Neuronal stem cell (in vitro differentiated cells): ENCODE results near the gene KDELR1.

Experiments
- DNase-seq: peaks from one replicate; pipeline ENCODE4 v3.0.0-alpha.2; 2013; ENCODE audit warnings: low spot score
- H2AFZ ChIP-seq: one replicate; pipeline ENCODE4 v1.6.1; 2013; ENCODE audit warnings: mild to moderate bottlenecking, low read length, inconsistent platforms
- H2AK5ac ChIP-seq: 2 replicates; pipeline ENCODE4 v1.6.1; 2013; ENCODE audit warnings: low read depth, mild to moderate bottlenecking, inconsistent platforms, low read length, moderate library complexity, mixed read lengths
- H2BK120ac ChIP-seq: 2 replicates; pipeline ENCODE4 v1.6.1; 2013; ENCODE audit warnings: low read depth, mild to moderate bottlenecking, inconsistent platforms, low read length, moderate library complexity, mixed read lengths
- H2BK12ac ChIP-seq: one replicate; pipeline ENCODE4 v1.6.1; 2013; ENCODE audit warnings: low read length, inconsistent platforms
- H2BK15ac ChIP-seq: 2 replicates; pipeline ENCODE4 v1.6.1; 2013; ENCODE audit warnings: mild to moderate bottlenecking, low read length, inconsistent platforms, mixed read lengths
- H2BK5ac ChIP-seq: one replicate; pipeline ENCODE4 v1.6.1; 2013; ENCODE audit warnings: inconsistent platforms, mild to moderate bottlenecking, low read length, moderate library complexity
- H3K14ac ChIP-seq: one replicate; pipeline ENCODE4 v1.6.1; 2013; ENCODE audit warnings: low read length, inconsistent platforms
- H3K18ac ChIP-seq: 2 replicates; pipeline ENCODE4 v1.6.1; 2013; ENCODE audit warnings: low read length, inconsistent platforms
- H3K23ac ChIP-seq: 2 replicates; pipeline ENCODE4 v1.6.1; 2013; ENCODE audit warnings: low read depth, mild to moderate bottlenecking, mixed read lengths, low read length, inconsistent platforms; ENCODE audit not compliant: poor library complexity
- H3K27ac ChIP-seq: replicated peaks from 3 replicates; pipeline ENCODE4 v1.5.1; 2013; ENCODE audit warnings: low read length, inconsistent platforms
- H3K27me3 ChIP-seq, 3 experiments: 2 replicates each; pipeline ENCODE4 v1.6.1; 2013; ENCODE audit warnings: low read length in 3 of 3, mild to moderate bottlenecking in 2 of 3, inconsistent platforms in 1 of 3, low read depth in 1 of 3, mixed read lengths in 1 of 3, moderate library complexity in 1 of 3; ENCODE audit not compliant: control insufficient read depth in 3 of 3, insufficient read depth in 3 of 3
- H3K36me3 ChIP-seq, 2 donors: replicated peaks in 1 of 2; 2 replicates each; pipeline ENCODE4 v1.6.1; 2013; ENCODE audit warnings: low read length in 2 of 2; ENCODE audit not compliant: control insufficient read depth in 2 of 2, insufficient read depth in 2 of 2
- H3K4ac ChIP-seq: 2 replicates; pipeline ENCODE4 v1.6.1; 2013; ENCODE audit warnings: inconsistent platforms, mild to moderate bottlenecking, low read length, moderate library complexity
- H3K4me1 ChIP-seq, 2 donors: 1 replicate in 1 of 2; 2 replicates in 1 of 2; pipeline ENCODE4 v1.6.1; 2013; ENCODE audit warnings: low read length in 2 of 2, low read depth in 1 of 2; ENCODE audit not compliant: control insufficient read depth in 2 of 2, insufficient read depth in 1 of 2
- H3K4me2 ChIP-seq: one replicate; pipeline ENCODE4 v1.6.1; 2013; ENCODE audit warnings: mild to moderate bottlenecking, low read length, inconsistent platforms; ENCODE audit not compliant: insufficient read depth, poor library complexity, severe bottlenecking
- H3K4me3 ChIP-seq, 2 donors: 2 replicates each; pipeline ENCODE4 v1.5.1; 2013; ENCODE audit warnings: low read length in 2 of 2, mild to moderate bottlenecking in 2 of 2, inconsistent platforms in 1 of 2, moderate library complexity in 1 of 2
- H3K79me1 ChIP-seq: one replicate; pipeline ENCODE4 v1.6.1; 2013; ENCODE audit warnings: low read depth, mild to moderate bottlenecking, inconsistent platforms, low read length, moderate library complexity
- H3K9ac ChIP-seq: one replicate; pipeline ENCODE4 v1.6.1; 2013; ENCODE audit warnings: mild to moderate bottlenecking, low read depth, low read length, inconsistent platforms; ENCODE audit not compliant: poor library complexity
- H3K9me3 ChIP-seq, 2 donors: replicated peaks in 1 of 2; 2 replicates each; pipeline versions ENCODE3 to v1.6.1; 2013; ENCODE audit warnings: low read length in 2 of 2, mild to moderate bottlenecking in 2 of 2, inconsistent platforms in 1 of 2, low read depth in 1 of 2, mixed read lengths in 1 of 2, moderate library complexity in 1 of 2; ENCODE audit not compliant: control insufficient read depth in 2 of 2, insufficient read depth in 1 of 2
- H4K8ac ChIP-seq: one replicate; pipeline ENCODE4 v1.6.1; 2013; ENCODE audit warnings: low read depth, mild to moderate bottlenecking, inconsistent platforms, low read length, moderate library complexity
- H4K91ac ChIP-seq: one replicate; pipeline ENCODE4 v1.6.1; 2013; ENCODE audit warnings: low read length, low read depth, mild to moderate bottlenecking, inconsistent platforms; ENCODE audit not compliant: poor library complexity
- WGBS, 2 donors: extraction: QIAGEN DNeasy Blood & Tissue Kit; methylation state at CpG; one replicate each; pipeline ENCODE4 v1.1.7; 2013; ENCODE audit warnings: missing lambda C conversion rate in 2 of 2, mixed read lengths in 1 of 2; ENCODE audit not compliant: insufficient read length in 2 of 2, insufficient replicate concordance in 1 of 2; ENCODE audit errors: extremely low coverage in 2 of 2; 5-methylcytosine and 5-hydroxymethylcytosine counted together

KDELR1 gene

DNA sequence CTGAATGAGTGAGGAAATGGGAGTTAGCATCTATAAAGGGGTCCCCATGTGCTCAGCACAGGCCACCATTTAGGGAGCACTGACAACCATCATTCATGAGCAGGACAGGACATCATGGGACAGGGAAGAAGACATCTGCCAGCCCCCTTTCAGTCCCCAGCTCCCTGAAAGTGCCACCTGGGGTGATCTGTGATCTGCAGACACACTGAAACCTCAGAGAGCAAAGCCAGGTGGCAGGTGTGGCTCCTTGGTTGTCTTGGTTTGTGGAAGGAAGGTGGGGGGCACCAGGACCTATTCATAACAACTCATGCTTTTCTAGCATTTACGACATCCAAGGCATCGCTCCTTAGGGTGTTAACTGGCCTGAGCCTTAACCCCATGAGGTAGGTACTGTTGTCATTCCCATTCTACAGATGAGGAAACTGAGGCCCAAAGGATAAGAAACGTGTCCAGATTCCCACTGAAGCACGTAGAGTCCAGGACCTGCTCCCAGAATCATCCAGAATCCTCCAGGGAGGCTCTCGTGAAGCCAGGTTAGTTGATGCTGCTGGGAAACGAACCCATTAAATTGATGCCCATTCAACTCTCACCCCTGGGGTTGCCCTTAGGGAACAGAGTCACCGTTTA, 5.8 kb downstream of the KDELR1 start:
- H3K4me1 ChIP-seq: no peaks in the 10 kb centered on the region
- H3K27ac ChIP-seq: no peak overlapping the region
- no CpG with 5 or more reads among the region's 7 CpGs for WGBS, 2 donors
- H3K27me3 ChIP-seq: no peaks in the 10 kb centered on the region
- H2BK15ac ChIP-seq: no peak overlapping the region
- H3K4ac ChIP-seq: no peak overlapping the region
- H3K9me3 ChIP-seq: no peaks in the 10 kb centered on the region
- H4K91ac ChIP-seq: no peak overlapping the region
- no peak for DNase-seq
- no peak overlapping the region for H2BK12ac ChIP-seq
- H3K4me2 ChIP-seq: no peak overlapping the region
- H2BK120ac ChIP-seq: no peak overlapping the region
- no peak overlapping the region for H2AFZ ChIP-seq
- no peak overlapping the region for H3K23ac ChIP-seq
- no peak overlapping the region for H3K4me3 ChIP-seq
- H3K79me1 ChIP-seq: peaks cover 5% of the 10 kb centered on the region
- H3K14ac ChIP-seq: no peak overlapping the region
- H4K8ac ChIP-seq: no peak overlapping the region
- no peak overlapping the region for H3K18ac ChIP-seq
- H3K36me3 ChIP-seq: peaks cover 43 to 80% of the 10 kb centered on the region in 2 donors
- H2AK5ac ChIP-seq: no peak overlapping the region
- H3K9ac ChIP-seq: no peak overlapping the region
- no peak overlapping the region for H2BK5ac ChIP-seq

GRCh38 chr19:48382286-48382685, 9.1 kb downstream of the KDELR1 start:
- Histone ChIP-seq H3K4me1 (no peaks in the 10 kb centered on the region), H4K91ac (no peak overlapping the region), H3K9ac (no peak overlapping the region), H3K79me1 (no peaks in the 10 kb centered on the region), H3K36me3 (peaks cover 35 to 57% of the 10 kb centered on the region in 2 donors), H3K4me3 (no peak overlapping the region), H2AFZ (no peak overlapping the region), H2BK15ac (no peak overlapping the region), H2AK5ac (no peak overlapping the region), H3K27me3 (no peaks in the 10 kb centered on the region), H3K18ac (no peak overlapping the region), H2BK5ac (no peak overlapping the region), H2BK120ac (no peak overlapping the region), H3K4me2 (no peak overlapping the region), H4K8ac (no peak overlapping the region), H2BK12ac (no peak overlapping the region), H3K14ac (no peak overlapping the region), H3K4ac (no peak overlapping the region), H3K27ac (no peak overlapping the region), H3K9me3 (no peaks in the 10 kb centered on the region), H3K23ac (no peak overlapping the region)
- no CpG with 5 or more reads among the region's 8 CpGs for WGBS, 2 donors
- no peak for DNase-seq

- no peaks in the 10 kb centered on the region for H3K4me1 ChIP-seq
- no peak overlapping the region for H3K4me3 ChIP-seq
- H3K79me1 ChIP-seq: no peaks in the 10 kb centered on the region
- H2BK12ac ChIP-seq: no peak overlapping the region
- no peak overlapping the region for H2BK5ac ChIP-seq
- H2AK5ac ChIP-seq: no peak overlapping the region
- no peak overlapping the region for H3K4ac ChIP-seq
- H3K36me3 ChIP-seq: peaks cover 32 to 48% of the 10 kb centered on the region in 2 donors
- peak overlapping the region; percentile 34 for H3K9ac ChIP-seq
- no peak overlapping the region for H3K27ac ChIP-seq
- no peak overlapping the region for H2BK15ac ChIP-seq
- no peak overlapping the region for H4K91ac ChIP-seq
- H3K23ac ChIP-seq: no peak overlapping the region
- no peak overlapping the region for H3K18ac ChIP-seq
- no peak overlapping the region for H4K8ac ChIP-seq
- no CpG with 5 or more reads among the region's 11 CpGs for WGBS, 2 donors
- H3K4me2 ChIP-seq: no peak overlapping the region
- H2AFZ ChIP-seq: no peak overlapping the region
- DNase-seq: no peak
- H2BK120ac ChIP-seq: no peak overlapping the region
- no peaks in the 10 kb centered on the region for H3K27me3 ChIP-seq
- no peak overlapping the region for H3K14ac ChIP-seq
- H3K9me3 ChIP-seq: no peaks in the 10 kb centered on the region
Measured at GRCh38 chr19:48381178-48381950, 10.0 kb downstream of the KDELR1 start.

DNA sequence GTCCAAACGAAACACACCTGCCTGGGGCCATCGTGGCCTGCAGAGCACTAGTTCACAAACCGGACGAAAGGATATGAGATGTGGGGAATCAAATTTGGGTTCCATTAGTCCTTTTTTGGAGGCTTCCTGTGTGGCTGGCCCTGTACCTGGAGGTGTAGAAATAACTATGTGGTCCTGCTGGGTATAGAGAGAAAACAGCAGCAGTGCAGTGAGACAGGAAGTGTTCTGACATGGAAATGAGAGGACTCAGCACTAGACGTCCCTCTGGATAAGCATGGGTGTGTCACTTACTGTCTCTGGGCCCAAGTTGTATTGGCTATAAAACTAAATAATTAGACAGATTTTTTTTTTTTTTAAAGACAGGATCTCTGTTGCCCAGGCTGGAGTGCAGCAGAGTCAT, 12.3 kb downstream of the KDELR1 start:
- H3K14ac ChIP-seq: no peak overlapping the region
- H3K79me1 ChIP-seq: no peaks in the 10 kb centered on the region
- H2AFZ ChIP-seq: no peak overlapping the region
- H3K4me1 ChIP-seq: no peaks in the 10 kb centered on the region
- no peak overlapping the region for H2AK5ac ChIP-seq
- H3K4me3 ChIP-seq: no peak overlapping the region
- no peak overlapping the region for H2BK12ac ChIP-seq
- H3K4me2 ChIP-seq: no peak overlapping the region
- no peak overlapping the region for H2BK120ac ChIP-seq
- no CpG with 5 or more reads among the region's 5 CpGs for WGBS, 2 donors
- no peak overlapping the region for H4K91ac ChIP-seq
- H4K8ac ChIP-seq: no peak overlapping the region
- H3K36me3 ChIP-seq: peaks cover 16 to 27% of the 10 kb centered on the region in 2 donors
- H3K27ac ChIP-seq: no peak overlapping the region
- H2BK5ac ChIP-seq: no peak overlapping the region
- H3K4ac ChIP-seq: no peak overlapping the region
- DNase-seq: no peak
- no peak overlapping the region for H3K18ac ChIP-seq
- H3K9me3 ChIP-seq: no peaks in the 10 kb centered on the region
- no peak overlapping the region for H3K23ac ChIP-seq
- no peaks in the 10 kb centered on the region for H3K27me3 ChIP-seq
- H3K9ac ChIP-seq: no peak overlapping the region
- H2BK15ac ChIP-seq: no peak overlapping the region
